K562 treated with DMSO at 1 percent for 48 hours (cell line): ENCODE measurements around the gene OR2T2. TPM values are rescaled to one million over a fixed set of nuclear protein-coding genes. Genes with fewer than 3 reads are reported as not detected.

Experiments
- total RNA-seq: library from RNA; unstranded; fragments of 300-600 nt; gene quantifications from 2 replicates; pipeline ENCODE4 v1.2.3, GENCODE V29; 2022; ENCODE audit warnings: low replicate concordance; ENCODE audit errors: extremely low read depth

OR2T2 gene, protein sequence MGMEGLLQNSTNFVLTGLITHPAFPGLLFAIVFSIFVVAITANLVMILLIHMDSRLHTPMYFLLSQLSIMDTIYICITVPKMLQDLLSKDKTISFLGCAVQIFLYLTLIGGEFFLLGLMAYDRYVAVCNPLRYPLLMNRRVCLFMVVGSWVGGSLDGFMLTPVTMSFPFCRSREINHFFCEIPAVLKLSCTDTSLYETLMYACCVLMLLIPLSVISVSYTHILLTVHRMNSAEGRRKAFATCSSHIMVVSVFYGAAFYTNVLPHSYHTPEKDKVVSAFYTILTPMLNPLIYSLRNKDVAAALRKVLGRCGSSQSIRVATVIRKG
- not detected in 2 replicates for total RNA-seq

DNA sequence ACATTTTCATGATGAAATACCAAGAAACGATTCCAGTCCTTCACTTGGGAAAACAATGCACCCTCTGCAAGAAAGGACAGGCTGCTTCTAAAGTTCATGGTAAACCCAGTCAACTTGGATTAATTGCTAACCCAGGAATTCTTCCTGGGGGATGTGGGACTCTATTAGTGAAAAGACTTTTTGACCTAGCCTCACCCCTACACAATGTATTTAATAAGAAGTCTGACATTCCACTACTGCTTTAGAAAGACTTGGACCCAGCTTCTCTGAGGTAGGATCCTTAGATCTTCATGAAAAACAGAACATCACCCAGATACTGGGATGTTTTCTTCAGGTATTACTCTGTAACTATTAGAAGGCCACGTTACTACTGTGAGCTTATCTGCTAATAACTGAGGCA is at the start of gene OR2T2:
OR2T2 (plus strand) TSS at position 239 of the 400 bp plus-strand sequence. CDS start 7,161 bp downstream, outside the sequence.

DNA sequence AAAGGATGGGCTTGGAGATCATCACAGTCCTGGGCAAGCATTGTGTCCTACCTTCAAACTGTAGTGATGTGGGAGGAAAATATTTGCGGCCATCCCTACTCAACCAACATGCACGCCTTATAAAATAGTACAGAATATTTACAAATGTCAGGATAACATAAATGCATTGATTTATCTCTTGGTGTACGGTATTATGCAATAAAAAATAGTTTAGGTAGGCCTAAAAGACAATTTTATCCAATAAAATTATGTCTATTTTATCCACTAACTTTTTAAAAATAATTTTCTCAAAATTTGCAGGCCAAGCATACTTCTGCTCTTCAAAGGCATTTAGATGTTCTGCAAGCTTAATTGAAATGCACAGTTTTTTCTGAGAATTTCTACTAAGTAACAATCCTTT is 42.7 kb upstream of the OR2T2 start, which contains the start of gene OR2T1:
OR2T1 (plus strand) TSS at position 301 of the 400 bp plus-strand sequence. CDS start 3,100 bp downstream, outside the sequence.

DNA sequence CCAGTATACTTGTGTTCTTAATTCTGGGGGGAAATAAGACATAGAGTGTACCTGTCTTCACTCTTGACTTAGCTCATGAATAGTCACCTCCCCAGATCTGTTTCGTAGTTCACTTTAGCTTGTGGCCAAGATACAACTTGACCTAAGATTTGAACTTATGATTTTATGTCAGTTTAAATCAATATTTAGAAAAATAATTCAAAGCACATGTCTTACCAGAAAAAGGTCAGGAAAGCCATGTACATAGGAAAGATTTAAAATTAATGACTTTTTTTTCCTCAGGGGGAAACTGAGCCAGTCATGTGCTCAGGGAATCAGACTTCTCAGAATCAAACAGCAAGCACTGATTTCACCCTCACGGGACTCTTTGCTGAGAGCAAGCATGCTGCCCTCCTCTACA is 27.6 kb downstream of the OR2T2 start, which contains the start of gene OR2T3:
OR2T3 (plus strand) TSS at position 301 of the 400 bp plus-strand sequence; CDS start at position 301, 0 bp downstream.

DNA sequence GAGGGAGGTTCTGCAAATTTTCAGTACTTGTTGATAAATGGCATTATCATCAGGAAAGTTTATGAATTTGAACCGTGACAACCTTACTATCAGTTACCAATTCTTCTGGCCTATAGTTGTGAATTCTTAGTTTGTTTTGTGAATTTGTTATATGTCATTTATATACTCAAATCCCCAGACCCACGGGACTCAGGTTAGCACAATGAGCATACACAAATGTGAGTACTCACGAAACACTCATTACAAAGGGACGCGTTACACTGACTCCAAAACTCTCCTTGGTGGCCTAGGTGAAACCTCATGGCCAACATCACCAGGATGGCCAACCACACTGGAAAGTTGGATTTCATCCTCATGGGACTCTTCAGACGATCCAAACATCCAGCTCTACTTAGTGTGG is 42.9 kb downstream of the OR2T2 start, which contains the start of gene OR2T5:
OR2T5 (plus strand) TSS at position 301 of the 400 bp plus-strand sequence; CDS start at position 301, 0 bp downstream.

Other genes with a start within 250 kb of the OR2T2 start
- gene OR2M3, start 248.4 kb upstream of the OR2T2 start, total RNA-seq, result not detected in 2 replicates
- not detected in 2 replicates for gene OR2M4, start 214.2 kb upstream of the OR2T2 start, total RNA-seq
- gene OR2T33, start 167.7 kb upstream of the OR2T2 start, total RNA-seq, result not detected in 2 replicates
- gene OR2T12, start 142.2 kb upstream of the OR2T2 start, total RNA-seq, result not detected in 2 replicates
- gene OR2M7, start 121.1 kb upstream of the OR2T2 start, total RNA-seq, result not detected in 2 replicates
- not detected in 2 replicates for gene OR14C36, start 96.9 kb upstream of the OR2T2 start, total RNA-seq
- not detected in 2 replicates for gene OR2T4, start 84.0 kb upstream of the OR2T2 start, total RNA-seq
- not detected in 2 replicates for gene OR2T6, start 69.9 kb upstream of the OR2T2 start, total RNA-seq
- not detected in 2 replicates for gene OR2T1, start 42.6 kb upstream of the OR2T2 start, total RNA-seq
- not detected in 2 replicates for gene OR2T3, start 27.7 kb downstream of the OR2T2 start, total RNA-seq
- gene OR2T5, start 43.0 kb downstream of the OR2T2 start, total RNA-seq, result not detected in 2 replicates
- gene OR2G6, start 62.4 kb downstream of the OR2T2 start, total RNA-seq, result not detected in 2 replicates
- gene OR2T29, start 117.1 kb downstream of the OR2T2 start, total RNA-seq, result not detected in 2 replicates
- not detected in 2 replicates for gene OR2T34, start 129.1 kb downstream of the OR2T2 start, total RNA-seq
- gene OR2T10, start 152.1 kb downstream of the OR2T2 start, total RNA-seq, result not detected in 2 replicates
- gene OR2T11, start 189.5 kb downstream of the OR2T2 start, total RNA-seq, result not detected in 2 replicates
- not detected in 2 replicates for gene OR2T35, start 199.6 kb downstream of the OR2T2 start, total RNA-seq
- gene OR2T27, start 209.9 kb downstream of the OR2T2 start, total RNA-seq, result not detected in 2 replicates